Measurements from ENCODE around the gene SPAG16.

SPAG16 gene

DNA sequence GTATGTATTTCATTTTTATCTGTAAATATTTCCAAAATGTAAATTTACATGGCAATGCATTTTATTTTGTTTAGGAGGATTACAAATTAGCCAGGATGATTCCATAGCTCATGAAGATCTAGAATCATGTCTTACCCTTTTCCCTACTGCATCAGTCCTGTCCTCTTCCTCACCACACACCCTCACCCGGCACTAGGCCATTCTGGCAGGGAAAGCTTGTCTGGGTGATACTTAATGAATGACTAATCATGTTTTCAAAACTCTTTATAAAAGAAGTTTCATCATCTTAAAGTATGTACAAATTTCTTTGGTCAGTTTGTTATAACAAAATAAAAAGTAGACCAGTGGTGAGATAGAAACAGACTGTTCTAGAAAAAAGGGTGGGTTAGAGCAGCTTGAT, 843.3 kb downstream of the SPAG16 start:
- no peak overlapping the region for H3K4me3 ChIP-seq (ENCODE audit: low read length, poor library complexity, severe bottlenecking)

DNA sequence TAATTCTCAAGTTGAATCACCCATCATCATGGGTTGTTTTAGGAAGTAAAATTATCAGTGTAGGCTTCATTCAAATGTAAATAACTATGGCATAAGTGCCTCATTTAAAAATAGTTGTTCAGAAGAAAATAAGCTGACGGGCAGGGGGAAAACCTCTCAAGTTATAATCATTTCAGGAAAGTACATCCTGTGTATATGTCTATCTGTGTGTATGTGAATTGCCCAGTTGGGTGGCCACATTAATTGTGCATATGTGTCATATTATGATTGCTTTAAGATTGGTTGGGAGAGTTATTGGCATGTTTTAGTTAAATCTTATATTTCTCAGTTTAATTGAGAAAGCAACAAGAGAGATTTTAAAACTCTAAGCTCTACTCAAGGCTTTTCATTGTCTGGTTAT, 843.8 kb downstream of the SPAG16 start:
- Histone ChIP-seq H3K4me2 (ENCODE audit: low read depth, low read length, poor library complexity, severe bottlenecking) (no peak overlapping the region), H3K36me3 (ENCODE audit: insufficient read depth, low read length) (no peaks in the 10 kb centered on the region), H3K9ac (ENCODE audit: low read depth, low read length, poor library complexity, severe bottlenecking) (no peak overlapping the region), H3K79me2 (ENCODE audit: insufficient read depth, low read length) (no peaks in the 10 kb centered on the region), H2AFZ (ENCODE audit: low read length) (no peak overlapping the region), H3K9me2 (replicated peaks; ENCODE audit: low read depth, low read length) (no peaks in the 10 kb centered on the region), H3K27me3 (ENCODE audit: insufficient read depth, low read length, poor library complexity, severe bottlenecking) (no peaks in the 10 kb centered on the region), H3K4me1 (ENCODE audit: insufficient read depth, low read length, poor library complexity, severe bottlenecking) (no peaks in the 10 kb centered on the region), H3F3A (ENCODE audit: low read depth) (no peaks in the 10 kb centered on the region), H3K9me3 (ENCODE audit: insufficient read depth, low read depth, low read length) (no peaks in the 10 kb centered on the region), H3K4me3 (ENCODE audit: low read length, poor library complexity, severe bottlenecking) (no peak overlapping the region), H4K20me1 (ENCODE audit: insufficient read depth, low read length, poor library complexity, severe bottlenecking) (no peaks in the 10 kb centered on the region)
- no peak for TF ChIP-seq EZH2phosphoT487 (IDR thresholded peaks at IDR 0.05; ENCODE audit: borderline replicate concordance)
- TF ChIP-seq, protein P1, sequence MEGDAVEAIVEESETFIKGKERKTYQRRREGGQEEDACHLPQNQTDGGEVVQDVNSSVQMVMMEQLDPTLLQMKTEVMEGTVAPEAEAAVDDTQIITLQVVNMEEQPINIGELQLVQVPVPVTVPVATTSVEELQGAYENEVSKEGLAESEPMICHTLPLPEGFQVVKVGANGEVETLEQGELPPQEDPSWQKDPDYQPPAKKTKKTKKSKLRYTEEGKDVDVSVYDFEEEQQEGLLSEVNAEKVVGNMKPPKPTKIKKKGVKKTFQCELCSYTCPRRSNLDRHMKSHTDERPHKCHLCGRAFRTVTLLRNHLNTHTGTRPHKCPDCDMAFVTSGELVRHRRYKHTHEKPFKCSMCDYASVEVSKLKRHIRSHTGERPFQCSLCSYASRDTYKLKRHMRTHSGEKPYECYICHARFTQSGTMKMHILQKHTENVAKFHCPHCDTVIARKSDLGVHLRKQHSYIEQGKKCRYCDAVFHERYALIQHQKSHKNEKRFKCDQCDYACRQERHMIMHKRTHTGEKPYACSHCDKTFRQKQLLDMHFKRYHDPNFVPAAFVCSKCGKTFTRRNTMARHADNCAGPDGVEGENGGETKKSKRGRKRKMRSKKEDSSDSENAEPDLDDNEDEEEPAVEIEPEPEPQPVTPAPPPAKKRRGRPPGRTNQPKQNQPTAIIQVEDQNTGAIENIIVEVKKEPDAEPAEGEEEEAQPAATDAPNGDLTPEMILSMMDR (conservative IDR thresholded peaks at IDR 0.05; ENCODE audit: low read length): no peak

More for the DNA sequence above, 843.3 kb downstream of the SPAG16 start:
- Histone ChIP-seq H3K9ac (ENCODE audit: low read depth, low read length, poor library complexity, severe bottlenecking) (no peak overlapping the region), H3K79me2 (ENCODE audit: insufficient read depth, low read length) (no peaks in the 10 kb centered on the region), H3K4me2 (ENCODE audit: low read depth, low read length, poor library complexity, severe bottlenecking) (no peak overlapping the region), H3K27me3 (ENCODE audit: insufficient read depth, low read length, poor library complexity, severe bottlenecking) (no peaks in the 10 kb centered on the region), H3F3A (ENCODE audit: low read depth) (no peaks in the 10 kb centered on the region), H3K9me2 (replicated peaks; ENCODE audit: low read depth, low read length) (no peaks in the 10 kb centered on the region), H3K4me1 (ENCODE audit: insufficient read depth, low read length, poor library complexity, severe bottlenecking) (no peaks in the 10 kb centered on the region), H4K20me1 (ENCODE audit: insufficient read depth, low read length, poor library complexity, severe bottlenecking) (no peaks in the 10 kb centered on the region), H3K9me3 (ENCODE audit: insufficient read depth, low read depth, low read length) (no peaks in the 10 kb centered on the region), H3K36me3 (ENCODE audit: insufficient read depth, low read length) (no peaks in the 10 kb centered on the region), H2AFZ (ENCODE audit: low read length) (no peak overlapping the region)
- no peak for TF ChIP-seq EZH2phosphoT487 (IDR thresholded peaks at IDR 0.05; ENCODE audit: borderline replicate concordance)
- TF ChIP-seq, protein P1 (conservative IDR thresholded peaks at IDR 0.05; ENCODE audit: low read length): no peak

DNA sequence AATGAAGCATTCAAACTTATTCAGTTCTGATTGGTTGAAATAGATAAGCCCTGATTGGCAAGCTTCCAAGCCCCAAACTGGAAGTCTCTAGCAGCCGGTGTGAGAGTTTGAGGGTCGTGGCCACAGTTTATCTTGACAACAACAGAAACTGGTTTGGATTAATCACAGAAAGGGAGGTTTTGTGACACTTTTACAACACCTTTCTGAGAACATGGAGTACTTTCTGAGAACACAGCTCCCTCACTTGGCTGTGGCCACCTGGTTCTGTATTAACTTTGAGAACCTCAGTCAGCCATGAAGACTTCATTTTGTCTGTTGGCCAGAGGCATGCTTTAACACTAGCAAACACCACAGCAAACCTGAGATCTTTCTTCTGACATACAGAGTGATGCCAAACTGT, 845.9 kb downstream of the SPAG16 start:
- Histone ChIP-seq H3K36me3 (ENCODE audit: insufficient read depth, low read length) (no peaks in the 10 kb centered on the region), H2AFZ (ENCODE audit: low read length) (0 out of 2 replicates have a peak overlapping the region, but pooled peaks have one; percentile 52), H3K27me3 (ENCODE audit: insufficient read depth, low read length, poor library complexity, severe bottlenecking) (no peaks in the 10 kb centered on the region), H3F3A (ENCODE audit: low read depth) (no peaks in the 10 kb centered on the region), H3K9ac (ENCODE audit: low read depth, low read length, poor library complexity, severe bottlenecking) (no peak overlapping the region), H3K4me2 (ENCODE audit: low read depth, low read length, poor library complexity, severe bottlenecking) (no peak overlapping the region), H3K4me3 (ENCODE audit: low read length, poor library complexity, severe bottlenecking) (no peak overlapping the region), H4K20me1 (ENCODE audit: insufficient read depth, low read length, poor library complexity, severe bottlenecking) (no peaks in the 10 kb centered on the region), H3K4me1 (ENCODE audit: insufficient read depth, low read length, poor library complexity, severe bottlenecking) (no peaks in the 10 kb centered on the region), H3K79me2 (ENCODE audit: insufficient read depth, low read length) (no peaks in the 10 kb centered on the region), H3K9me2 (replicated peaks; ENCODE audit: low read depth, low read length) (no peaks in the 10 kb centered on the region), H3K9me3 (ENCODE audit: insufficient read depth, low read depth, low read length) (no peaks in the 10 kb centered on the region)
- no peak for TF ChIP-seq EZH2phosphoT487 (IDR thresholded peaks at IDR 0.05; ENCODE audit: borderline replicate concordance)
- TF ChIP-seq, protein P1 (conservative IDR thresholded peaks at IDR 0.05; ENCODE audit: low read length): no peak
